T-cell (primary cell): ENCODE results near the gene SYNDIG1. TPM values are rescaled to one million over a fixed set of nuclear protein-coding genes. Genes with fewer than 3 reads are reported as not detected.

Source experiments
- ATAC-seq, 4 experiments: fragments of 200-7000 bp in 3 of 4; fragments of 150-1000 bp in 1 of 4; cut with Tn5 transposase; replicated peaks in 1 of 4; 1 replicate in 3 of 4; 2 replicates in 1 of 4; pipeline ENCODE4 v1.10.0; 2021; ENCODE audit warnings: moderate library complexity in 3 of 4, mild to moderate bottlenecking in 2 of 4, moderate number of reproducible peaks in 1 of 4
- CTCF ChIA-PET, 2 donors: fragments of 300-600 bp; sonication (Branson Sonifier 250); formaldehyde crosslinking; loops; one replicate each; lab custom pipeline; 2022; ENCODE audit warnings: antibody characterized with exemption in 2 of 2; lab: Charles Lee
- POLR2A ChIA-PET, 2 donors: fragments of 300-600 bp; sonication (Branson Sonifier 250); formaldehyde crosslinking; loops; one replicate each; lab custom pipeline; 2022; ENCODE audit warnings: antibody characterized with exemption in 2 of 2; lab: Charles Lee
- DNase-seq, 35 experiments: peaks; one replicate each; pipeline versions ENCODE4 v3.0.0 to v3.0.0-alpha.2; 2013 to 2023
- H3K27ac ChIP-seq: one replicate; pipeline ENCODE4 v1.5.1; 2013; ENCODE audit warnings: low read length
- H3K27me3 ChIP-seq, 2 experiments: replicated peaks in 1 of 2; 1 replicate in 1 of 2; 2 replicates in 1 of 2; pipeline versions ENCODE4 v1.6.1 to v1.7.0; 2013; ENCODE audit warnings: low read length in 1 of 2, mixed read lengths in 1 of 2; ENCODE audit not compliant: control insufficient read depth in 2 of 2, insufficient read depth in 2 of 2; ENCODE audit errors: extremely low read depth in 1 of 2
- H3K36me3 ChIP-seq, 2 donors: 1 replicate in 1 of 2; 2 replicates in 1 of 2; pipeline versions ENCODE4 v1.6.1 to v1.7.0; 2013; ENCODE audit warnings: low read length in 1 of 2; ENCODE audit not compliant: control insufficient read depth in 2 of 2, insufficient read depth in 1 of 2; ENCODE audit errors: extremely low read depth in 1 of 2
- H3K4me1 ChIP-seq, 2 experiments: 1 replicate in 1 of 2; 2 replicates in 1 of 2; pipeline versions ENCODE4 v1.6.1 to v1.7.0; 2013; ENCODE audit warnings: low read length in 2 of 2, mixed read lengths in 1 of 2; ENCODE audit not compliant: insufficient read depth in 2 of 2, control insufficient read depth in 1 of 2; ENCODE audit errors: extremely low read depth in 1 of 2
- H3K4me3 ChIP-seq, 2 donors: 1 replicate in 1 of 2; 2 replicates in 1 of 2; pipeline versions ENCODE4 v1.5.1 to v1.7.0; 2013; ENCODE audit warnings: mild to moderate bottlenecking in 2 of 2, low read length in 1 of 2, moderate library complexity in 1 of 2; ENCODE audit not compliant: control insufficient read depth in 1 of 2; ENCODE audit errors: extremely low read depth in 1 of 2
- H3K9me3 ChIP-seq: 2 replicates; pipeline ENCODE4 v1.7.0; 2013
- H3K27ac Mint-ChIP-seq, 2 donors: one replicate each; pipeline ENCODE4 v1.8.0; 2020 to 2021; ENCODE audit warnings: mild to moderate bottlenecking in 2 of 2, mixed read lengths in 2 of 2
- H3K27me3 Mint-ChIP-seq, 2 donors: one replicate each; pipeline ENCODE4 v1.8.0; 2021 to 2022; ENCODE audit warnings: mixed read lengths in 2 of 2
- H3K36me3 Mint-ChIP-seq: one replicate; pipeline ENCODE4 v1.8.0; 2021; ENCODE audit warnings: mixed read lengths
- H3K4me1 Mint-ChIP-seq, 3 donors: one replicate each; pipeline ENCODE4 v1.8.0; 2020 to 2022; ENCODE audit warnings: mixed read lengths in 3 of 3, mild to moderate bottlenecking in 1 of 3
- H3K4me3 Mint-ChIP-seq, 3 donors: one replicate each; pipeline ENCODE4 v1.8.0; 2020 to 2022; ENCODE audit warnings: mild to moderate bottlenecking in 3 of 3, mixed read lengths in 3 of 3, moderate library complexity in 3 of 3
- H3K9me3 Mint-ChIP-seq, 3 donors: one replicate each; pipeline ENCODE4 v1.8.0; 2020 to 2022; ENCODE audit warnings: mixed read lengths in 3 of 3
- WGBS: methylation state at CpG from one replicate; pipeline ENCODE4 v1.1.5; 2013; ENCODE audit warnings: missing lambda C conversion rate; ENCODE audit not compliant: insufficient coverage; 5-methylcytosine and 5-hydroxymethylcytosine counted together
- total RNA-seq, 35 experiments: library from RNA in 6 of 35; stranded (reverse) in 6 of 35; fragments of 120-200 nt in 1 of 35; gene quantifications; one replicate each; pipeline versions ENCODE4 v1.2.1 to v1.2.4 and lab custom pipeline; 2013 to 2026

SYNDIG1 gene
- total RNA-seq, 5 donors from 2014 or later (not counting 1 experiment from before 2014, with no cell fraction given): not detected

DNA sequence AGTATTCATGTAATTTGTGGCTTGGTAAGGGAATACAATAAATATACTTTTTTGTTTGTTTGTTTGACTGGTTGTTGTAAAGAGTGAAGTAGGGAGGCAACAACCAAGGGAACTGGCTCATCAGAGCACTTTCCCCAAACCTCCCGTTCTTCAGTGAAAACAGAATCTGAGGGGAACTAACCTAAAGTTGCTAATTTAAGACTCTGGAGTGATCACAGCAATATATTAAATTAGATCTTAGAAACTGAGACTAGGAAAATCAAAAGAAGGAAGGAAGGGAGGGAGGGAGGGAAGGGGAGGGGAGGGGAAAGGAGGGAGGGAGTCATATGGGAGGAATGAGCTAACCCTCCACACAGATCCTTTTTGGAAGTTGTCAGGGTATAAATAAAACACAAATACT lies 144.9 kb downstream of the SYNDIG1 start:
- no peak for DNase-seq
- H3K27ac Mint-ChIP-seq: no peak overlapping the region
- ChIA-PET CTCF (no interaction called here), POLR2A (no interaction called here)
- H3K36me3 Mint-ChIP-seq: no peaks in the 10 kb centered on the region
- H3K9me3 Mint-ChIP-seq: no peaks in the 10 kb centered on the region
- H3K27me3 ChIP-seq: peaks cover 0 to 35% of the 10 kb centered on the region in 2 experiments
- H3K27me3 Mint-ChIP-seq: peaks cover 7 to 15% of the 10 kb centered on the region in 2 donors
- H3K4me3 ChIP-seq: no peak overlapping the region
- H3K27ac ChIP-seq: no peak overlapping the region
- WGBS: no CpG with 5 or more reads among the region's 1 CpG
- no peak overlapping the region for H3K4me3 Mint-ChIP-seq
- H3K9me3 ChIP-seq: no peaks in the 10 kb centered on the region
- no peaks in the 10 kb centered on the region for H3K36me3 ChIP-seq
- no peaks in the 10 kb centered on the region for H3K4me1 Mint-ChIP-seq
- ATAC-seq: no peak
- no peaks in the 10 kb centered on the region for H3K4me1 ChIP-seq

DNA sequence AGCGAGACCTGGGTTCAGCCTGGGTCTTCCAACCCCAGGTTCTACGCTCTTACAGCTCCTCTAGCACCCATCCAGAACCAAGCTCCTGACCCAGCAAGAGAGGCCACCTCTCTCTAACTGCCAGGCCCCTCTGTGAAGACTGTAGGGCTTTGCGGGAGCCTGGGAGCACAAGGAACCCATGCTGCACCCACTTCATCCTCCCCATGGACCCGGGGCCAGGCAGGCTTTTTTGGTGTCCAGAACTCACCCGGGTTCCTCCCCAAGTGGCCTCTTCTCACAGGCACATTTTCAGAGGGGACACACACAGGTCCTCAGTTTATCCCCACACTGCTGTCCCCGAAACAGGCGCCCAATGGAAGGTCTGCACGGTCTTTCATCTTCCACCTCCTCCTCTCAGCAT lies 145.9 kb downstream of the SYNDIG1 start:
- Histone ChIP-seq H3K4me3 (no peak overlapping the region), H3K27me3 (peaks cover 0 to 35% of the 10 kb centered on the region in 2 experiments)

DNA sequence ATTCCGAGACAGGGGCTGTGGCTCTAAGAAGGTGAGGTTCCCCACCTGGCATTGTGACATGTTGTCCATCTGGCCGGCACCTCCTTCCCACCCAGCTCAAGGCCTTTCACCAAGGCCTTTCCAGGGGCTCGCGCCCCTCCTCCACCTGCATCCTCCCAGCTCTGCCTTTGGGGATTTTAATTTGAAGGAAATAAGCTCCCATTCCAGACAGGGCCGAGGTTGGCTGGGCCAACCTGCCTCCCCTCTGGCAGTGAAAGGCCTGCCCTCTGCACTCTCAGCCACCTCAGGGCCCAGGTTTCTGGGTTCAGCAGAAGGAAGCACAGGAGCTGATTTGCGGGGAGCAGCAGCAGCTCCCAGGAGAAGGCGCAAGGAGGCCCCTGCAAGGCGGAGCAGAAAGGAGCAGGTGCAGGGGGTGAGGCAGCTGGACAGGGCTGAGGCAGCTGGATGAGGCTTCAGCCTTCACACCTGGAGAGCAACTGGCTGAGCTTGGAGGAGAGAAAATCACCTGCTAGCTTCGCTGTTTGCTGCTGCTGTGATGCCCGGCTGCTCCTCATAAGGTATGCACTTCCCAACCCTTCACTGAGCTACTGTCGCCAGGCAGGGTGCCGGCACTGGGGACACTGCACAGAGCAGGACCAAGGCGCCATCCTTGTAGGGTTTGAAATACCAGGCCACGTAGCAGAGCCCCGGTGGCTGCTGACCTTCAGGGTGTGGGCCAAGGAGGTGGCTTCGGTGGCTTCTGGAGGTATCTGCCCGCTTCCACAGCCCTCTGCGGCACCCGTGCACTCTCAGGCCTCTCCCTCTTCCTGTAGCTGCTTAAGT lies 147.0 kb downstream of the SYNDIG1 start:
- no peak overlapping the region for H3K4me3 Mint-ChIP-seq
- 89% methylated on average over 13 of the region's 19 CpGs for WGBS
- H3K27ac Mint-ChIP-seq: no peak overlapping the region
- no peaks in the 10 kb centered on the region for H3K4me1 ChIP-seq
- no peak for DNase-seq
- CTCF ChIA-PET: no interaction called here
- H3K4me3 ChIP-seq: no peak overlapping the region
- H3K36me3 Mint-ChIP-seq: no peaks in the 10 kb centered on the region
- POLR2A ChIA-PET: no interaction called here
- no peaks in the 10 kb centered on the region for H3K36me3 ChIP-seq
- no peak for ATAC-seq
- peaks cover 0 to 32% of the 10 kb centered on the region in 2 experiments for H3K27me3 ChIP-seq
- no peak overlapping the region for H3K27ac ChIP-seq
- peaks cover 12 to 15% of the 10 kb centered on the region in 2 donors for H3K27me3 Mint-ChIP-seq
- H3K9me3 Mint-ChIP-seq: no peaks in the 10 kb centered on the region
- H3K4me1 Mint-ChIP-seq: no peaks in the 10 kb centered on the region
- H3K9me3 ChIP-seq: no peaks in the 10 kb centered on the region

More for the DNA sequence above, 145.9 kb downstream of the SYNDIG1 start:
- WGBS: 62% methylated on average over 4 of the region's 8 CpGs
- ChIA-PET POLR2A (no interaction called here), CTCF (interaction anchor here in 1 of 2 donors (0.6 kb wide), 1 partner anchor 608 kb away, joined by 4 read pairs; no protein-coding TSS in a partner anchor)
- Mint-ChIP-seq H3K4me1 (no peaks in the 10 kb centered on the region), H3K9me3 (no peaks in the 10 kb centered on the region), H3K27ac (no peak overlapping the region), H3K4me3 (no peak overlapping the region), H3K36me3 (no peaks in the 10 kb centered on the region), H3K27me3 (peaks cover 11 to 15% of the 10 kb centered on the region in 2 donors)
- no peak for ATAC-seq
- Histone ChIP-seq H3K4me1 (no peaks in the 10 kb centered on the region), H3K9me3 (no peaks in the 10 kb centered on the region), H3K36me3 (no peaks in the 10 kb centered on the region), H3K27ac (no peak overlapping the region)
- DNase-seq: no peak

DNA sequence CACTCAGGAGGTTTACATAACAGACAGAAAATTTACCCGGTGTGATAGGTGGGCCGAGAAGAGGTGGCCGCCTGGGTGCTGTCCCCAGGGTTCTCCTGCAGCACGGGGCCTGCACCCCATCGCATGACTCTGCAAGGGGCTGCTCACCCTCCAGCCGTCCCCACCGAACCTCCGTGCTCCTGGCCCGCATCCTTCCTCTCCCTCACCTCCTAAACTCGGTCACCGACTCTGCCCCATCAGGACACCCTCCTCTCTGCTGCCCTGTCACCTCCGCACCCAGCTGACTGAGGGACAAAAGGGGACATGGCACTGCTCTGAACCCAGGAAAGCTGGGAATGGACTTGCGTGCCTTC lies 147.6 kb downstream of the SYNDIG1 start:
- no peaks in the 10 kb centered on the region for H3K36me3 ChIP-seq
- no peaks in the 10 kb centered on the region for H3K9me3 ChIP-seq
- ChIA-PET POLR2A (no interaction called here), CTCF (no interaction called here)
- no peak for DNase-seq
- H3K27me3 ChIP-seq: peaks cover 0 to 30% of the 10 kb centered on the region in 2 experiments
- Mint-ChIP-seq H3K4me3 (no peak overlapping the region), H3K27me3 (peaks cover 11 to 12% of the 10 kb centered on the region in 2 donors), H3K36me3 (no peaks in the 10 kb centered on the region), H3K4me1 (no peaks in the 10 kb centered on the region), H3K9me3 (no peaks in the 10 kb centered on the region), H3K27ac (no peak overlapping the region)
- H3K27ac ChIP-seq: no peak overlapping the region
- H3K4me3 ChIP-seq: no peak overlapping the region
- no peak for ATAC-seq
- no peaks in the 10 kb centered on the region for H3K4me1 ChIP-seq
- 90% methylated on average over 11 of the region's 13 CpGs for WGBS

DNA sequence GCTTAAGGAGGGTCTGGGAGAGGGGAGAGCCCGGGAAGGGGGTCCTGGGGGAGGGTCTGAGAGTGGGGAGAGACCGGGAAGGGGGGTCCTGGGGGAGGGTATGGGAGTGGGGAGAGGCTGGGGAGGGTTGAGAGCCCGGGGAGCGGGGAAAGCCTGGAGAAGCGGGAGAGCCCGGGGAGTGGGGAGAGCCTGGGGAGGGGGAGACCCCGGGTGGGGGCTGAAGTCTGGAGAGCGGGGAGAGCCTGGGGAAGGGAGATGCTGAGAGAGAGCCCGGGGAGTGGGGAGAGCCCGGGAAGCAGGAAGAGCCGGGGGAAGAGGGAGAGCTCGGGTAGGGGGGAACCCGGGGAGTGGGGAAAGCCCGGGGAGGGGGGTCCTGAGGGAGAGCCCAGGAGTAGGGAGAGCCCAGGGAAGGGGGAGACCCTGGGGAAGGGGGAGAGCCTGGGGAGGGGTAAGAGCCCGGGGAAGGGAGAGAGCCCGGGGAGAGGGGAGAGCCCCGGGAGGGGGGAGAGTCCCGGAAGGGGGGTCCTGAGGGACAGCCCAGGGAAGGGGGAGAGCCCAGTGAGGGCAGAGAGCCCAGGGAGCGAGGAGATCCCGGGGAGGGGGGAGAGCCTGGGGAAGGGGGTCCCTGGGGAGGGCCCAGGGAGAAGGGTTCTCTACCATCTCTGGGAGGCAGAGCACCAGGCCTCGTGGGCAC lies 148.5 kb downstream of the SYNDIG1 start:
- no peak overlapping the region for H3K27ac Mint-ChIP-seq

DNA sequence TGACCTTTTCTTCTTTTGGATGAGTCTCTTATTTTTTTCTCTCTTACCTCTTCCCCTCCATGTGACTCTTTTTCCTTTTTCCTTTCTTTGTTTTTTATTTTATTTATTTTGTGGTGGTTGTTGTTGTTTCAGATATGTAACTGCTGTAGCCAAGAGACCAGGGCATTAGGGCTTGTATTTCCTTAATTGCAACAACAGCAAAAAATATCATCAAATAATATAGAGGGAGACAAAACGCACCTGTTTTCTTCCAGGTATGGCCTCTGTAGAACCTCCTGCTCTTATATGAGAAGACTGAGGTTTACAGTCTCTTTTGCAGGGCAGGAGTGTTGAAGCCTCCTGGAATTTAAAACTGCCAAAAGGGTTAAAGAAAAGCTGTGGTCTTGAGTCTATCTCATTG lies 149.3 kb downstream of the SYNDIG1 start:
- Histone ChIP-seq H3K4me3 (no peak overlapping the region), H3K27ac (no peak overlapping the region), H3K9me3 (no peaks in the 10 kb centered on the region), H3K36me3 (no peaks in the 10 kb centered on the region), H3K4me1 (no peaks in the 10 kb centered on the region), H3K27me3 (peaks cover 0 to 17% of the 10 kb centered on the region in 2 experiments)
- POLR2A ChIA-PET: no interaction called here
- no peak overlapping the region for H3K27ac Mint-ChIP-seq
- DNase-seq: no peak
- H3K36me3 Mint-ChIP-seq: no peaks in the 10 kb centered on the region
- no peaks in the 10 kb centered on the region for H3K4me1 Mint-ChIP-seq
- CTCF ChIA-PET: interaction anchor here in 1 of 2 donors (1.0 kb wide), 1 partner anchor 28 kb away, joined by 4 read pairs; no protein-coding TSS in a partner anchor
- peaks cover 9 to 11% of the 10 kb centered on the region in 2 donors for H3K27me3 Mint-ChIP-seq
- no CpG with 5 or more reads among the region's 1 CpG for WGBS
- H3K4me3 Mint-ChIP-seq: no peak overlapping the region
- no peak for ATAC-seq
- H3K9me3 Mint-ChIP-seq: no peaks in the 10 kb centered on the region

More for the DNA sequence above, 148.5 kb downstream of the SYNDIG1 start:
- Histone ChIP-seq H3K4me1 (no peaks in the 10 kb centered on the region), H3K9me3 (no peaks in the 10 kb centered on the region), H3K36me3 (no peaks in the 10 kb centered on the region), H3K27ac (no peak overlapping the region), H3K4me3 (no peak overlapping the region), H3K27me3 (peaks cover 0 to 26% of the 10 kb centered on the region in 2 experiments)
- no peak for DNase-seq
- ATAC-seq: no peak
- POLR2A ChIA-PET: no interaction called here
- Mint-ChIP-seq H3K36me3 (no peaks in the 10 kb centered on the region), H3K4me1 (no peaks in the 10 kb centered on the region), H3K27me3 (peaks cover 9 to 11% of the 10 kb centered on the region in 2 donors), H3K9me3 (no peaks in the 10 kb centered on the region), H3K4me3 (no peak overlapping the region)
- 81% methylated on average over 11 of the region's 21 CpGs for WGBS
- CTCF ChIA-PET: no interaction called here
